HCT116 (cell line): ENCODE results near the gene CEACAM1. TPM values are rescaled to one million over a fixed set of nuclear protein-coding genes. Genes with fewer than 3 reads are reported as not detected.

Experiments used
- ATAC-seq: fragments of 200-7000 bp; cut with Tn5 transposase; 2 replicates; pipeline ENCODE4 v1.9.1; 2020; ENCODE audit warnings: mild to moderate bottlenecking, moderate library complexity
- BruUV-seq: library from RNA; stranded (reverse); fragments of 400-500 nt; replicated peaks from 2 replicates; lab custom pipeline; 2021; lab: Mats Ljungman, UMichigan
- CTCF ChIA-PET: fragments of 300-600 bp; sonication (Branson Sonifier 250); formaldehyde crosslinking; loops from one replicate; lab custom pipeline; 2021; ENCODE audit warnings: antibody characterized with exemption; lab: Charles Lee
- POLR2A ChIA-PET: fragments of 300-600, 350-600 bp; sonication (Branson Sonifier 250); formaldehyde crosslinking; loops from one replicate; lab custom pipeline; 2021; ENCODE audit warnings: antibody characterized with exemption; lab: Charles Lee
- RAD21 ChIA-PET, 2 experiments: fragments of 300-600 bp; sonication (Branson Sonifier 250); formaldehyde crosslinking; loops; one replicate each; lab custom pipeline; 2023; ENCODE audit warnings: low total read pairs in 2 of 2; ENCODE audit not compliant: uncharacterized antibody in 2 of 2, unreplicated experiment in 2 of 2, low non-redundant PET in 1 of 2; lab: Charles Lee
- DNase-seq: peaks from one replicate; pipeline ENCODE4 v3.0.0-alpha.2; 2010; ENCODE audit warnings: low read depth, low spot score
- H2AFZ ChIP-seq: fragments of 200-600 bp; shearing (Covaris generic), sonication (generic); 2 replicates; pipeline ENCODE4 v1.6.1; 2017; ENCODE audit warnings: low read depth, mixed run types, mixed read lengths, antibody characterized with exemption, low read length; ENCODE audit not compliant: poor library complexity, severe bottlenecking
- H3K27ac ChIP-seq: 2 replicates; pipeline ENCODE4 v1.5.1; 2012; ENCODE audit warnings: low read depth, low read length
- H3K27me3 ChIP-seq: fragments of 200-600 bp; sonication (generic); 2 replicates; pipeline ENCODE4 v1.6.1; 2016; ENCODE audit warnings: mixed run types, low read length, mixed read lengths; ENCODE audit not compliant: insufficient read depth
- H3K36me3 ChIP-seq, 2 experiments: fragments of 200-500 bp in 1 of 2; fragments of 200-600 bp in 1 of 2; sonication (Bioruptor generic) in 1 of 2; sonication (generic) in 1 of 2; 2 replicates each; pipeline versions ENCODE4 v1.5.1 to v1.6.1; 2014 to 2016; ENCODE audit warnings: low read length in 2 of 2, inconsistent platforms in 1 of 2, mixed read lengths in 1 of 2, mixed run types in 1 of 2; ENCODE audit not compliant: insufficient read depth in 2 of 2, control insufficient read depth in 1 of 2
- H3K4me1 ChIP-seq, 2 experiments: fragments of 200-600 bp in 1 of 2; sonication (generic) in 1 of 2; 2 replicates each; pipeline versions ENCODE4 v1.5.1 to v1.6.1; 2012 to 2017; ENCODE audit warnings: low read length in 2 of 2, inconsistent platforms in 1 of 2, mild to moderate bottlenecking in 1 of 2, mixed read lengths in 1 of 2, mixed run types in 1 of 2, moderate library complexity in 1 of 2; ENCODE audit not compliant: insufficient read depth in 2 of 2, control insufficient read depth in 1 of 2
- H3K4me2 ChIP-seq: fragments of 200-600 bp; sonication (generic); 2 replicates; pipeline ENCODE4 v1.6.1; 2017; ENCODE audit warnings: mixed run types, low read length, mixed read lengths
- H3K4me3 ChIP-seq, 2 experiments: fragments of 200-600 bp in 1 of 2; sonication (generic) in 1 of 2; replicated peaks in 1 of 2; 2 replicates each; pipeline ENCODE4 v1.5.1; 2011 to 2016; ENCODE audit warnings: low read length in 2 of 2, control low read depth in 1 of 2, low read depth in 1 of 2, mild to moderate bottlenecking in 1 of 2, mixed read lengths in 1 of 2, mixed run types in 1 of 2
- H3K79me2 ChIP-seq: fragments of 200-600 bp; sonication (generic); 2 replicates; pipeline ENCODE4 v1.6.1; 2017; ENCODE audit warnings: mild to moderate bottlenecking, mixed run types, low read length, moderate library complexity, mixed read lengths; ENCODE audit not compliant: insufficient read depth
- H3K9ac ChIP-seq: fragments of 200-600 bp; sonication (generic); 2 replicates; pipeline ENCODE4 v1.6.1; 2016; ENCODE audit warnings: low read length, mixed read lengths
- H3K9me2 ChIP-seq: fragments of 200-600 bp; sonication (generic), shearing (Covaris generic); 2 replicates; pipeline ENCODE4 v1.6.1; 2017; ENCODE audit warnings: mixed run types, mild to moderate bottlenecking, moderate library complexity; ENCODE audit not compliant: insufficient read depth
- H3K9me3 ChIP-seq, 2 experiments: fragments of 200-500 bp in 1 of 2; fragments of 200-600 bp in 1 of 2; sonication (Bioruptor generic) in 1 of 2; sonication (generic) in 1 of 2; 2 replicates each; pipeline ENCODE4 v1.6.1; 2014 to 2017; ENCODE audit warnings: low read length in 2 of 2, mixed read lengths in 2 of 2, inconsistent platforms in 1 of 2, low read depth in 1 of 2, mild to moderate bottlenecking in 1 of 2, mixed run types in 1 of 2, moderate library complexity in 1 of 2; ENCODE audit not compliant: control insufficient read depth in 1 of 2, insufficient read depth in 1 of 2
- H4K20me1 ChIP-seq: fragments of 200-600 bp; sonication (generic), shearing (Covaris generic); 2 replicates; pipeline ENCODE4 v1.6.1; 2017; ENCODE audit warnings: mixed run types, mild to moderate bottlenecking, moderate library complexity; ENCODE audit not compliant: insufficient read depth
- CBX3 ChIP-seq: IDR thresholded peaks from 2 replicates; pipeline ENCODE4 v1.6.1; 2012; ENCODE audit warnings: low read depth
- CEBPB ChIP-seq: IDR thresholded peaks from 2 replicates; pipeline ENCODE4 v1.6.1; 2012; ENCODE audit warnings: low read depth
- CTCF ChIP-seq, 3 experiments: fragments of 200-600 bp in 1 of 3; sonication (generic) in 1 of 3; IDR thresholded peaks in 2 of 3; conservative IDR thresholded peaks in 1 of 3; 2 replicates each; pipeline ENCODE4 v1.5.1; 2012 to 2017; ENCODE audit warnings: low read depth in 2 of 3, low read length in 2 of 3, antibody characterized with exemption in 1 of 3, borderline replicate concordance in 1 of 3, control low read depth in 1 of 3, mild to moderate bottlenecking in 1 of 3, mixed read lengths in 1 of 3, mixed run types in 1 of 3, moderate library complexity in 1 of 3; ENCODE audit not compliant: insufficient read depth in 1 of 3
- EGR1 ChIP-seq: IDR thresholded peaks from 2 replicates; pipeline ENCODE4 v1.6.1; 2012; ENCODE audit warnings: low read depth
- ELF1 ChIP-seq: IDR thresholded peaks from 2 replicates; pipeline ENCODE4 v1.6.1; 2012; ENCODE audit warnings: low read depth, borderline replicate concordance
- EZH2 ChIP-seq: fragments of 200-600 bp; sonication (generic); IDR thresholded peaks from 2 replicates; pipeline ENCODE4 v1.6.1; 2017; ENCODE audit warnings: antibody characterized with exemption, mixed run types
- JUND ChIP-seq: IDR thresholded peaks from 2 replicates; pipeline ENCODE4 v1.6.1; 2012
- MAX ChIP-seq: IDR thresholded peaks from 2 replicates; pipeline ENCODE4 v1.6.1; 2012
- POLR2A ChIP-seq: IDR thresholded peaks from 2 replicates; pipeline ENCODE4 v1.7.0; 2011; ENCODE audit warnings: borderline replicate concordance; ENCODE audit not compliant: insufficient read depth, insufficient read length; ENCODE audit errors: extremely low read depth
- POLR2AphosphoS5 ChIP-seq: IDR thresholded peaks from 2 replicates; pipeline ENCODE4 v1.6.1; 2011; ENCODE audit warnings: mild to moderate bottlenecking, low read depth, low read length, moderate library complexity
- SP1 ChIP-seq: IDR thresholded peaks from 2 replicates; pipeline ENCODE4 v1.6.1; 2012; ENCODE audit warnings: low read depth
- TCF7L2 ChIP-seq: IDR thresholded peaks from 2 replicates; pipeline ENCODE4 v1.7.0; 2011; ENCODE audit warnings: borderline replicate concordance, inconsistent platforms; ENCODE audit not compliant: insufficient read depth, insufficient read length; ENCODE audit errors: extremely low read depth
- YY1 ChIP-seq: IDR thresholded peaks from 2 replicates; pipeline ENCODE4 v1.6.1; 2011; ENCODE audit warnings: low read length, low read depth, moderate library complexity, mild to moderate bottlenecking; ENCODE audit not compliant: insufficient replicate concordance; ENCODE audit errors: extremely low read depth
- ZFX ChIP-seq: fragments of 450-650 bp; IDR thresholded peaks from 2 replicates; pipeline ENCODE4 v1.6.1; 2017
- intact Hi-C: fragments of 100-400 bp; cut with micrococcal nuclease; formaldehyde crosslinking; loops from 2 replicates; pipeline ENCODE4 v1.10.0; 2022
- total RNA-seq: library from RNA; stranded (reverse); gene quantifications from one replicate; pipeline ENCODE4 v1.2.1, GENCODE V29; 2021; ENCODE audit not compliant: unreplicated experiment
- TF ChIP-seq, protein P1 (sequence below): IDR thresholded peaks from 2 replicates; pipeline ENCODE4 v1.6.1; 2012; ENCODE audit warnings: low read depth
- TF ChIP-seq, protein P2 (sequence below): IDR thresholded peaks from 2 replicates; pipeline ENCODE4 v1.6.1; 2012

The CEACAM1 gene
- total RNA-seq, 1 experiment from 2014 or later: 1.2 TPM

GRCh38 chr19:42477933-42478332 is 50.3 kb downstream of the CEACAM1 start (continued):
- no peak for TF ChIP-seq EZH2
- TF ChIP-seq CEBPB: no peak
- TF ChIP-seq TCF7L2: no peak
- TF ChIP-seq MAX: no peak
- TF ChIP-seq SP1: no peak
- no peak for TF ChIP-seq ZFX

DNA sequence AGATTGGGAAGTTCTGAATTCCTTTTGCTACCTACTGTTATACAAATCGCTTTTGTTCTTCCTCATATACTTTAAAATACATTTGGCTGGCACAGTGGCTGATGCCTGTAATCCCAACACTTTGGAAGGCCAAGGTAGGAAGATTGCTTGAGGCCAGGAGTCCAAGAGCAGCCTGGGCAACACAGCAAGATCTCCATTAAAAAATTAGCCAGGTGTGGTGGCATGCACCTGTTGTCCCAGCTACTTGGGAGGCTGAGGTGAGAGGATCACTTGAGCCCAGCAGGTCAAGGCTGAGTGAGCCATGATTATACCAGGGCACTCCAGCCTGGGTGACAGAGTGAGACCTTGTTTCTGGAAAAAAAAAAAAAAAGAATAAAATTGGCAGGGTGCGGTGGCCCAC is 51.2 kb downstream of the CEACAM1 start:
- Histone ChIP-seq H3K27ac (no peak overlapping the region), H2AFZ (no peak overlapping the region), H3K9ac (no peak overlapping the region), H3K4me3 (no peak overlapping the region), H3K4me2 (no peak overlapping the region), H3K27me3 (no peaks in the 10 kb centered on the region), H3K9me3 (no peaks in the 10 kb centered on the region), H3K36me3 (no peaks in the 10 kb centered on the region), H3K9me2 (no peaks in the 10 kb centered on the region), H4K20me1 (no peaks in the 10 kb centered on the region), H3K79me2 (no peaks in the 10 kb centered on the region), H3K4me1 (peaks cover 4 to 5% of the 10 kb centered on the region in 2 experiments; a peak in 3 of 4 replicates)
- BruUV-seq: no TSS peak
- no peak for ATAC-seq
- intact Hi-C loops: no loop called here
- ChIA-PET RAD21 (no interaction called here), CTCF (no interaction called here), POLR2A (no interaction called here)
- no peak for TF ChIP-seq CTCF (IDR thresholded peaks at IDR 0.05 in 2 of 3, conservative IDR thresholded peaks at IDR 0.05 in 1 of 3; ENCODE audit: borderline replicate concordance in 1 of 3, insufficient read depth in 1 of 3, low read depth in 2 of 3, low read length in 2 of 3)
- no peak for TF ChIP-seq CBX3
- TF ChIP-seq SP1: no peak
- TF ChIP-seq MAX: no peak
- TF ChIP-seq, protein P1, sequence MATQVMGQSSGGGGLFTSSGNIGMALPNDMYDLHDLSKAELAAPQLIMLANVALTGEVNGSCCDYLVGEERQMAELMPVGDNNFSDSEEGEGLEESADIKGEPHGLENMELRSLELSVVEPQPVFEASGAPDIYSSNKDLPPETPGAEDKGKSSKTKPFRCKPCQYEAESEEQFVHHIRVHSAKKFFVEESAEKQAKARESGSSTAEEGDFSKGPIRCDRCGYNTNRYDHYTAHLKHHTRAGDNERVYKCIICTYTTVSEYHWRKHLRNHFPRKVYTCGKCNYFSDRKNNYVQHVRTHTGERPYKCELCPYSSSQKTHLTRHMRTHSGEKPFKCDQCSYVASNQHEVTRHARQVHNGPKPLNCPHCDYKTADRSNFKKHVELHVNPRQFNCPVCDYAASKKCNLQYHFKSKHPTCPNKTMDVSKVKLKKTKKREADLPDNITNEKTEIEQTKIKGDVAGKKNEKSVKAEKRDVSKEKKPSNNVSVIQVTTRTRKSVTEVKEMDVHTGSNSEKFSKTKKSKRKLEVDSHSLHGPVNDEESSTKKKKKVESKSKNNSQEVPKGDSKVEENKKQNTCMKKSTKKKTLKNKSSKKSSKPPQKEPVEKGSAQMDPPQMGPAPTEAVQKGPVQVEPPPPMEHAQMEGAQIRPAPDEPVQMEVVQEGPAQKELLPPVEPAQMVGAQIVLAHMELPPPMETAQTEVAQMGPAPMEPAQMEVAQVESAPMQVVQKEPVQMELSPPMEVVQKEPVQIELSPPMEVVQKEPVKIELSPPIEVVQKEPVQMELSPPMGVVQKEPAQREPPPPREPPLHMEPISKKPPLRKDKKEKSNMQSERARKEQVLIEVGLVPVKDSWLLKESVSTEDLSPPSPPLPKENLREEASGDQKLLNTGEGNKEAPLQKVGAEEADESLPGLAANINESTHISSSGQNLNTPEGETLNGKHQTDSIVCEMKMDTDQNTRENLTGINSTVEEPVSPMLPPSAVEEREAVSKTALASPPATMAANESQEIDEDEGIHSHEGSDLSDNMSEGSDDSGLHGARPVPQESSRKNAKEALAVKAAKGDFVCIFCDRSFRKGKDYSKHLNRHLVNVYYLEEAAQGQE: no peak
- TF ChIP-seq EGR1: no peak
- TF ChIP-seq POLR2AphosphoS5: no peak
- TF ChIP-seq JUND: no peak
- no peak for TF ChIP-seq ELF1
- TF ChIP-seq ZFX: no peak
- TF ChIP-seq YY1: no peak
- no peak for TF ChIP-seq POLR2A
- TF ChIP-seq, protein P2, sequence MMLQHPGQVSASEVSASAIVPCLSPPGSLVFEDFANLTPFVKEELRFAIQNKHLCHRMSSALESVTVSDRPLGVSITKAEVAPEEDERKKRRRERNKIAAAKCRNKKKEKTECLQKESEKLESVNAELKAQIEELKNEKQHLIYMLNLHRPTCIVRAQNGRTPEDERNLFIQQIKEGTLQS: no peak
- DNase-seq: no peak
